Neutrophil (primary cell): ENCODE measurements around the gene STAB1.

Experiments used
- H3K27ac ChIP-seq: fragments of 200-600 bp; sonication (generic); 2 replicates; pipeline ENCODE4 v1.5.1; 2016; ENCODE audit warnings: mild to moderate bottlenecking, moderate library complexity
- H3K27me3 ChIP-seq: fragments of 200-600 bp; sonication (generic); 2 replicates; pipeline ENCODE4 v1.6.0; 2016; ENCODE audit warnings: mild to moderate bottlenecking
- H3K36me3 ChIP-seq: fragments of 200-600 bp; sonication (generic); 2 replicates; pipeline ENCODE4 v1.5.1; 2017
- H3K4me1 ChIP-seq, 2 experiments: fragments of 200-600 bp in 1 of 2; sonication (generic) in 1 of 2; 1 replicate in 1 of 2; 2 replicates in 1 of 2; pipeline versions ENCODE4 v1.5.1 to v1.6.1; 2013 to 2016; ENCODE audit warnings: low read depth in 1 of 2, low read length in 1 of 2, mild to moderate bottlenecking in 1 of 2, moderate library complexity in 1 of 2; ENCODE audit not compliant: control insufficient read depth in 1 of 2, insufficient read depth in 1 of 2
- H3K4me3 ChIP-seq, 2 experiments: fragments of 200-600 bp in 1 of 2; sonication (generic) in 1 of 2; 1 replicate in 1 of 2; 2 replicates in 1 of 2; pipeline ENCODE4 v1.5.1; 2013 to 2016; ENCODE audit warnings: low read depth in 1 of 2, low read length in 1 of 2, mild to moderate bottlenecking in 1 of 2, moderate library complexity in 1 of 2
- H3K9me3 ChIP-seq: fragments of 200-600 bp; sonication (generic); 2 replicates; pipeline ENCODE4 v1.5.1; 2016
- TF ChIP-seq, protein P1 (sequence below): fragments of 200-600 bp; sonication (generic); IDR thresholded peaks from 2 replicates; pipeline ENCODE4 v1.5.1; 2016; ENCODE audit warnings: antibody characterized with exemption

Gene STAB1

DNA sequence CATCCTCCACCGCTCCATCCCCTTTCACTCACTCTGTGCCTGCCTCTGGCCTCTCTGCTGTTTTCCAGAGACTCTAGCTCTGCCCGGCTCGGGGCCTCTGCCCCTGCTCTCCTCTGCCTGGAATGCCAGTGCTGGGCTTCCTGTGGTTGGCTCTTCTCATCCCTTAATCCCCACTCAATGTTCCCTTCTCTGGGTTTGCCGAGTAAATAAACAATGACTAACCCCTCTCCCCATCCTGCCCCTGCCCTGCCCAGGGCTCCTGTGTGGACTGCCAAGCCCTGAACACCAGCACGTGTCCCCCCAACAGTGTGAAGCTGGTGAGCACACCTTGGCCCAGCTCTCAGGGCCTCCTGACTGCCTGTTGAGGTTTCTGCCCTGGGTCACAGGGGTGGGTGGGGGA lies 12.2 kb downstream of the STAB1 start:
- TF ChIP-seq, protein P1, sequence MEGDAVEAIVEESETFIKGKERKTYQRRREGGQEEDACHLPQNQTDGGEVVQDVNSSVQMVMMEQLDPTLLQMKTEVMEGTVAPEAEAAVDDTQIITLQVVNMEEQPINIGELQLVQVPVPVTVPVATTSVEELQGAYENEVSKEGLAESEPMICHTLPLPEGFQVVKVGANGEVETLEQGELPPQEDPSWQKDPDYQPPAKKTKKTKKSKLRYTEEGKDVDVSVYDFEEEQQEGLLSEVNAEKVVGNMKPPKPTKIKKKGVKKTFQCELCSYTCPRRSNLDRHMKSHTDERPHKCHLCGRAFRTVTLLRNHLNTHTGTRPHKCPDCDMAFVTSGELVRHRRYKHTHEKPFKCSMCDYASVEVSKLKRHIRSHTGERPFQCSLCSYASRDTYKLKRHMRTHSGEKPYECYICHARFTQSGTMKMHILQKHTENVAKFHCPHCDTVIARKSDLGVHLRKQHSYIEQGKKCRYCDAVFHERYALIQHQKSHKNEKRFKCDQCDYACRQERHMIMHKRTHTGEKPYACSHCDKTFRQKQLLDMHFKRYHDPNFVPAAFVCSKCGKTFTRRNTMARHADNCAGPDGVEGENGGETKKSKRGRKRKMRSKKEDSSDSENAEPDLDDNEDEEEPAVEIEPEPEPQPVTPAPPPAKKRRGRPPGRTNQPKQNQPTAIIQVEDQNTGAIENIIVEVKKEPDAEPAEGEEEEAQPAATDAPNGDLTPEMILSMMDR = no peak
- H3K27ac ChIP-seq = no peak overlapping the region
- H3K36me3 ChIP-seq = no peaks in the 10 kb centered on the region
- H3K27me3 ChIP-seq = peaks cover 36% of the 10 kb centered on the region
- no peaks in the 10 kb centered on the region for H3K9me3 ChIP-seq
- no peak overlapping the region for H3K4me3 ChIP-seq
- no peaks in the 10 kb centered on the region for H3K4me1 ChIP-seq

DNA sequence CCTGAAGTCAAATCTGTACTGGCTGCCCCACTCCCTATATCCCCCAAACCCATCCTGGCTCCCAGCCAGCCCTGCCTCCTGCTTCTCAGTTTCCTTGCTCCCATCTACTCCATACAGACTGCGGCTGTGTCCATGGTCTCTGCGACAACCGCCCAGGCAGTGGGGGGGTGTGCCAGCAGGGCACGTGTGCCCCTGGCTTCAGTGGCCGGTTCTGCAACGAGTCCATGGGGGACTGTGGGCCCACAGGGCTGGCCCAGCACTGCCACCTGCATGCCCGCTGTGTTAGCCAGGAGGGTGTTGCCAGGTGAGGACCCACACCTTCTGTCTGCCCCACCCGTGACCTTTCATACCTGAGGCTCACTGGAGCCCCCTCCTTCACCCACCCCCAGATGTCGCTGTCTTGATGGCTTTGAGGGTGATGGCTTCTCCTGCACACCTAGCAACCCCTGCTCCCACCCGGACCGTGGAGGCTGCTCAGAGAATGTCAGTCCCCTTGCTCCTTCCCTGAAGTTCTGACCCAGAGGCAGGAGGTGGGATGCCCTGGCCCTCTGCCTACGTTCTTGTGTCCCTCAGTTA lies 14.7 kb downstream of the STAB1 start:
- Histone ChIP-seq H3K4me1 (no peaks in the 10 kb centered on the region), H3K36me3 (no peaks in the 10 kb centered on the region), H3K4me3 (no peak overlapping the region), H3K27ac (no peak overlapping the region), H3K27me3 (peaks cover 20% of the 10 kb centered on the region), H3K9me3 (no peaks in the 10 kb centered on the region)
- TF ChIP-seq, protein P1 = no peak

DNA sequence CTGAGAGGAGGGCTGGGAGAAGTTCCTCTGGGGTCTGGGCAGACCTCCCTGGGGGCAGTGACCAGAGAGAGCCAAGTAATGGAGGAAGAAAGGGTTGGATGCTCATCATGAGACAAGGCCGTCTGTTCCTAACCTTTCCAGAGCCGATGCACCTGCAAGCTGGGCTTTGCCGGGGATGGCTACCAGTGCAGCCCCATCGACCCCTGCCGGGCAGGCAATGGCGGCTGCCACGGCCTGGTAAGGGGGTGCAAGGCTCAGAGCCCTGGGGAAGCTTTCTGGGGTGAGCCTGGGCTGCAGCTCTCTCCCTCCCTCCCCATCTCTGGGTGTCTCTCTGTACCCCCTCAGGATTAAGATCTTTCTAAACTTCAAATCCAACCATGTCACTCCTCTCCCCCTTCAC lies 16.4 kb downstream of the STAB1 start:
- Histone ChIP-seq H3K4me1 (no peaks in the 10 kb centered on the region), H3K36me3 (no peaks in the 10 kb centered on the region), H3K27ac (no peak overlapping the region), H3K4me3 (no peak overlapping the region), H3K27me3 (peaks cover 17% of the 10 kb centered on the region), H3K9me3 (no peaks in the 10 kb centered on the region)
- TF ChIP-seq, protein P1 = no peak

DNA sequence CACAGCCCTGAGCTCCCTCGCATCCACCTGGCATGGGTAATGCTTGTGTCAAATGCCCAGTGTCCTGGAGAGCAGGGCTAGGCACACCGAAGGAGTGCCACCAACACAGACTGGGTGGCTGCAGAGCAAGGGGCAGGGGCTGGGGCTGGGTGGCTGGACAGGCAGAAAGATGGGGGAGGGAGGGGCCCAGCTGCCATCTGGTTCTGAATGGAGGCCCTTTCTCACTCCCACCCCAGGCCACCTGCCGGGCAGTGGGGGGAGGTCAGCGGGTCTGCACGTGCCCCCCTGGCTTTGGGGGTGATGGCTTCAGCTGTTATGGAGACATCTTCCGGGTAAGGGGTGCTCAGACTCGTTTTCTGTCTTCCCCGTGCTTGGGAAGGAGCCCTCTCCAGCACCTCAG lies 17.0 kb downstream of the STAB1 start:
- Histone ChIP-seq H3K27ac (no peak overlapping the region), H3K36me3 (no peaks in the 10 kb centered on the region), H3K27me3 (peaks cover 17% of the 10 kb centered on the region), H3K4me3 (no peak overlapping the region), H3K9me3 (no peaks in the 10 kb centered on the region), H3K4me1 (no peaks in the 10 kb centered on the region)
- TF ChIP-seq, protein P1 = no peak

DNA sequence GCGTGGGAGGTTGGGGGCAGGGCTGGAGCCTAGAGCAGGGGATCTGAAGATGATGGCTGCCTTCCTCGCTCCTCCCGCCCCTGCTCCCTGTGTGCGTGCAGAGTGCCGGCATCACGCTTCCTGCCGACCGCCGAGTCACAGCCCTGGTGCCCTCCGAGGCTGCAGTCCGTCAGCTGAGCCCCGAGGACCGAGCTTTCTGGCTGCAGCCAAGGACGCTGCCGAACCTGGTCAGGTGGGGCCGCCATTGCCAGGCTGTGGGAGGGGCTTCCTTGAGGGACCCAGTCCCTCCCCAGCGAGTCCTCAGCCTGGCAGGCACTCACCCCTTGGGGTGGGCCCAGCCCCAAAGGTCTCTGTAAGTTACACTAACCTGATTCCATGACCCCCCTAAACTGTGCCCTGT lies 17.6 kb downstream of the STAB1 start:
- no peak overlapping the region for H3K4me3 ChIP-seq
- H3K36me3 ChIP-seq = no peaks in the 10 kb centered on the region
- H3K4me1 ChIP-seq = no peaks in the 10 kb centered on the region
- no peak overlapping the region for H3K27ac ChIP-seq
- no peaks in the 10 kb centered on the region for H3K9me3 ChIP-seq
- TF ChIP-seq, protein P1 = no peak
- peaks cover 17% of the 10 kb centered on the region for H3K27me3 ChIP-seq

DNA sequence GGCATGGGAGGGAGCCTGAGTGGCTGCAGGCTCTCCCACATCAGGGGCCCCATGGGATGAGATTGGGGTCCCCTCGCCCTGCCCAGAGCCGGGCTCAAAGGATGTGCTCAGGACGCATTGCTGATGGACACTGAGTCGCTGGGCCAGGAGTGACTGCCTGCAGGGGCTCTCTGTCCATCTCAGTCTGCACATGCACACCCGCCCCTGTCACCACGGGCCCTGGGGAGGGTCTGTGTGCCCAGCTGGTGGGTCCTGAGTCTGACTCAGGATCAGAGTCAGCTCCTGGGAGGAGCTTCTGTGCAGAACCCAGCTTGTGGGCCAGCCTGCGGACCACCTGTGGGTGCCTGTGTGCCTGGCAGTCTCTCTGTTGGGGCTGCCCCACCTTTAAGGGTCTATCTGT lies 18.1 kb downstream of the STAB1 start:
- Histone ChIP-seq H3K27me3 (peaks cover 17% of the 10 kb centered on the region), H3K4me3 (no peak overlapping the region), H3K36me3 (no peaks in the 10 kb centered on the region), H3K4me1 (no peaks in the 10 kb centered on the region), H3K9me3 (no peaks in the 10 kb centered on the region), H3K27ac (no peak overlapping the region)
- TF ChIP-seq, protein P1 = no peak
